IMR-90 (cell line): Measurements from ENCODE around the gene ZNF17. TPM values are rescaled to one million over a fixed set of nuclear protein-coding genes. Genes with fewer than 3 reads are reported as not detected.

Source experiments
- ATAC-seq: fragments of 200-7000 bp; cut with Tn5 transposase; 2 replicates; pipeline ENCODE4 v1.9.1; 2020; ENCODE audit warnings: low read depth, mild to moderate bottlenecking, moderate library complexity
- BruUV-seq: library from RNA; stranded (reverse); fragments of 400-500 nt; replicated peaks from 2 replicates; lab custom pipeline; 2021; lab: Mats Ljungman, UMichigan
- CTCF ChIA-PET: fragments of 300-600 bp; formaldehyde crosslinking; extraction: SDS; loops from one replicate; lab custom pipeline; 2021; ENCODE audit warnings: antibody characterized with exemption; lab: Yijun Ruan, JAX
- POLR2A ChIA-PET: fragments of 300-600 bp; sonication (Branson Sonifier 250); formaldehyde crosslinking; loops from one replicate; lab custom pipeline; 2022; ENCODE audit warnings: antibody characterized with exemption; ENCODE audit not compliant: unreplicated experiment; lab: Charles Lee
- DNase-seq: peaks from one replicate; pipeline ENCODE4 v3.0.0; 2013
- H2AFZ ChIP-seq: replicated peaks from 2 replicates; pipeline ENCODE3; 2013; ENCODE audit warnings: low read length, mild to moderate bottlenecking; ENCODE audit not compliant: poor library complexity
- H2AK5ac ChIP-seq: 2 replicates; pipeline ENCODE4 v1.6.1; 2013; ENCODE audit warnings: low read depth, low read length, inconsistent platforms
- H2AK9ac ChIP-seq: replicated peaks from 2 replicates; pipeline ENCODE3; 2013; ENCODE audit warnings: mild to moderate bottlenecking, low read depth, low read length, moderate library complexity; ENCODE audit not compliant: poor library complexity
- H2BK120ac ChIP-seq: 2 replicates; pipeline ENCODE4 v1.6.1; 2013; ENCODE audit warnings: low read depth, low read length, inconsistent platforms
- H2BK15ac ChIP-seq: 3 replicates; pipeline ENCODE4 v1.6.1; 2013; ENCODE audit warnings: low read depth, low read length, inconsistent platforms
- H2BK20ac ChIP-seq: 2 replicates; pipeline ENCODE4 v1.6.1; 2013; ENCODE audit warnings: low read depth, mild to moderate bottlenecking, inconsistent platforms, low read length, moderate library complexity
- H2BK5ac ChIP-seq: 2 replicates; pipeline ENCODE4 v1.6.1; 2013; ENCODE audit warnings: mild to moderate bottlenecking, low read depth, low read length, inconsistent platforms; ENCODE audit not compliant: poor library complexity, severe bottlenecking
- H3K14ac ChIP-seq: replicated peaks from 2 replicates; pipeline ENCODE4 v1.6.1; 2013; ENCODE audit warnings: low read depth, low read length, inconsistent platforms
- H3K18ac ChIP-seq: 2 replicates; pipeline ENCODE4 v1.6.1; 2013; ENCODE audit warnings: low read depth, low read length, control low read depth
- H3K23ac ChIP-seq: 2 replicates; pipeline ENCODE4 v1.6.1; 2013; ENCODE audit warnings: low read depth, low read length, inconsistent platforms
- H3K27ac ChIP-seq: 2 replicates; pipeline ENCODE4 v1.5.1; 2013; ENCODE audit warnings: mild to moderate bottlenecking, control low read depth, low read length; ENCODE audit not compliant: insufficient read depth
- H3K27me3 ChIP-seq: 2 replicates; pipeline ENCODE4 v1.6.1; 2013; ENCODE audit warnings: low read length; ENCODE audit not compliant: control insufficient read depth, insufficient read depth
- H3K36me3 ChIP-seq: 2 replicates; pipeline ENCODE4 v1.6.1; 2013; ENCODE audit warnings: low read length, mixed read lengths; ENCODE audit not compliant: control insufficient read depth, insufficient read depth
- H3K4ac ChIP-seq: 2 replicates; pipeline ENCODE4 v1.6.1; 2013; ENCODE audit warnings: low read depth, low read length, inconsistent platforms
- H3K4me1 ChIP-seq: 2 replicates; pipeline ENCODE4 v1.6.1; 2013; ENCODE audit warnings: low read length, mixed read lengths; ENCODE audit not compliant: control insufficient read depth, insufficient read depth
- H3K4me2 ChIP-seq: 2 replicates; pipeline ENCODE4 v1.6.1; 2013; ENCODE audit warnings: low read depth, mild to moderate bottlenecking, control low read depth, low read length, moderate library complexity
- H3K4me3 ChIP-seq: 2 replicates; pipeline ENCODE4 v1.5.1; 2013; ENCODE audit warnings: low read depth, mild to moderate bottlenecking, control low read depth, low read length, moderate library complexity; ENCODE audit not compliant: insufficient read depth
- H3K56ac ChIP-seq: 2 replicates; pipeline ENCODE4 v1.6.1; 2013; ENCODE audit warnings: low read length, inconsistent platforms; ENCODE audit not compliant: insufficient read depth; ENCODE audit errors: extremely low read depth
- H3K79me1 ChIP-seq, 2 experiments: 2 replicates each; pipeline ENCODE4 v1.6.1; 2013; ENCODE audit warnings: low read length in 2 of 2, inconsistent platforms in 1 of 2, low read depth in 1 of 2
- H3K9ac ChIP-seq: 2 replicates; pipeline ENCODE4 v1.6.1; 2013; ENCODE audit warnings: low read depth, low read length, control low read depth
- H3K9me1 ChIP-seq: 2 replicates; pipeline ENCODE4 v1.6.1; 2013; ENCODE audit warnings: low read length, inconsistent platforms; ENCODE audit not compliant: insufficient read depth
- H3K9me3 ChIP-seq: 2 replicates; pipeline ENCODE4 v1.6.1; 2013; ENCODE audit warnings: low read length; ENCODE audit not compliant: control insufficient read depth, insufficient read depth
- H4K20me1 ChIP-seq: 2 replicates; pipeline ENCODE4 v1.6.1; 2013; ENCODE audit warnings: low read length, inconsistent platforms; ENCODE audit not compliant: insufficient read depth
- H4K5ac ChIP-seq: 2 replicates; pipeline ENCODE4 v1.6.1; 2013; ENCODE audit warnings: mild to moderate bottlenecking, low read depth, low read length, control low read depth
- H4K8ac ChIP-seq, 2 experiments: 2 replicates each; pipeline ENCODE4 v1.6.1; 2013; ENCODE audit warnings: low read depth in 2 of 2, low read length in 2 of 2, control low read depth in 1 of 2, inconsistent platforms in 1 of 2
- H4K91ac ChIP-seq: 2 replicates; pipeline ENCODE4 v1.6.1; 2013; ENCODE audit warnings: low read depth, low read length, inconsistent platforms; ENCODE audit not compliant: insufficient read depth
- CHD1 ChIP-seq: IDR thresholded peaks from 2 replicates; pipeline ENCODE4 v1.6.1; 2012; ENCODE audit warnings: low read depth, low read length, improper control_type of control experiment
- ELK1 ChIP-seq: fragments of 150-350 bp; IDR thresholded peaks from 2 replicates; pipeline ENCODE4 v1.6.1; 2016; ENCODE audit warnings: low read depth, mild to moderate bottlenecking, low read length, moderate library complexity, borderline replicate concordance
- FOS ChIP-seq: fragments of 150-350 bp; IDR thresholded peaks from 2 replicates; pipeline ENCODE4 v1.6.1; 2016; ENCODE audit warnings: low read depth, low read length
- MAFK ChIP-seq: IDR thresholded peaks from 2 replicates; pipeline ENCODE4 v1.6.1; 2012; ENCODE audit warnings: low read depth, low read length, improper control_type of control experiment
- MAZ ChIP-seq: IDR thresholded peaks from 2 replicates; pipeline ENCODE4 v1.6.1; 2012; ENCODE audit warnings: low read depth, mild to moderate bottlenecking, low read length, improper control_type of control experiment, moderate library complexity, borderline replicate concordance
- MXI1 ChIP-seq: IDR thresholded peaks from 2 replicates; pipeline ENCODE4 v1.6.1; 2012; ENCODE audit warnings: low read depth, mild to moderate bottlenecking, low read length, moderate library complexity, borderline replicate concordance
- NFE2L2 ChIP-seq: fragments of 150-350 bp; IDR thresholded peaks from 2 replicates; pipeline ENCODE4 v1.6.1; 2016; ENCODE audit warnings: low read depth, mild to moderate bottlenecking, low read length
- POLR2A ChIP-seq: IDR thresholded peaks from 2 replicates; pipeline ENCODE4 v1.6.1; 2012; ENCODE audit warnings: mild to moderate bottlenecking, low read depth, low read length
- RAD21 ChIP-seq: IDR thresholded peaks from 2 replicates; pipeline ENCODE4 v1.6.1; 2012; ENCODE audit warnings: low read length, improper control_type of control experiment
- RCOR1 ChIP-seq: IDR thresholded peaks from 2 replicates; pipeline ENCODE4 v1.6.1; 2012; ENCODE audit warnings: mild to moderate bottlenecking, low read length, improper control_type of control experiment; ENCODE audit not compliant: insufficient replicate concordance
- RFX5 ChIP-seq: IDR thresholded peaks from 2 replicates; pipeline ENCODE4 v1.8.0; 2012; ENCODE audit warnings: low read depth, mild to moderate bottlenecking, low read length, moderate library complexity
- SMC3 ChIP-seq: fragments of 150-350 bp; IDR thresholded peaks from 2 replicates; pipeline ENCODE4 v1.6.1; 2016; ENCODE audit warnings: low read depth, mild to moderate bottlenecking, antibody characterized with exemption, low read length, moderate library complexity
- WGBS, 2 experiments: methylation state at CpG; one replicate each; pipeline versions ENCODE4 v1.1.5 to v1.1.7; 2013; ENCODE audit warnings: missing lambda C conversion rate in 2 of 2; ENCODE audit not compliant: insufficient read length in 1 of 2; ENCODE audit errors: extremely low coverage in 2 of 2; 5-methylcytosine and 5-hydroxymethylcytosine counted together
- dilution Hi-C: fragments of 300-500 bp; cut with HindIII; formaldehyde crosslinking; loops from one replicate; pipeline ENCODE4 v1.14.3; 2018; ENCODE audit warnings: low sequenced_read_pairs; ENCODE audit not compliant: unreplicated experiment
- in situ Hi-C: fragments of 300-500 bp; cut with MboI; formaldehyde crosslinking; loops from 3 replicates; pipeline ENCODE4 v1.14.3; 2019; ENCODE audit warnings: low sequenced_read_pairs, inconsistent platforms, mixed read lengths
- intact Hi-C: fragments of 100-400 bp; cut with micrococcal nuclease; formaldehyde crosslinking; loops from 2 replicates; pipeline ENCODE4 v1.10.0; 2022
- polyA plus RNA-seq, 3 experiments: library from polyadenylated mRNA; depleted of rRNA; stranded (reverse); fragments of >200 nt; gene quantifications; 2 replicates each; pipeline ENCODE4 v1.2.3, GENCODE V29; 2012; ENCODE audit warnings: low replicate concordance in 1 of 3
- total RNA-seq: library from RNA; depleted of rRNA; stranded (reverse); fragments of >200 nt; gene quantifications from 2 replicates; pipeline ENCODE4 v1.2.3, GENCODE V29; 2012
- TF ChIP-seq, protein P1 (sequence below): conservative IDR thresholded peaks from 2 replicates; pipeline ENCODE4 v1.5.1; 2012; ENCODE audit warnings: mild to moderate bottlenecking, low read depth, low read length, improper control_type of control experiment

ZNF17 gene
- total and polyA plus RNA-seq, 2 of the 4 experiments (the other 2 are of a cell fraction), result 4.3 to 17.4 TPM

DNA sequence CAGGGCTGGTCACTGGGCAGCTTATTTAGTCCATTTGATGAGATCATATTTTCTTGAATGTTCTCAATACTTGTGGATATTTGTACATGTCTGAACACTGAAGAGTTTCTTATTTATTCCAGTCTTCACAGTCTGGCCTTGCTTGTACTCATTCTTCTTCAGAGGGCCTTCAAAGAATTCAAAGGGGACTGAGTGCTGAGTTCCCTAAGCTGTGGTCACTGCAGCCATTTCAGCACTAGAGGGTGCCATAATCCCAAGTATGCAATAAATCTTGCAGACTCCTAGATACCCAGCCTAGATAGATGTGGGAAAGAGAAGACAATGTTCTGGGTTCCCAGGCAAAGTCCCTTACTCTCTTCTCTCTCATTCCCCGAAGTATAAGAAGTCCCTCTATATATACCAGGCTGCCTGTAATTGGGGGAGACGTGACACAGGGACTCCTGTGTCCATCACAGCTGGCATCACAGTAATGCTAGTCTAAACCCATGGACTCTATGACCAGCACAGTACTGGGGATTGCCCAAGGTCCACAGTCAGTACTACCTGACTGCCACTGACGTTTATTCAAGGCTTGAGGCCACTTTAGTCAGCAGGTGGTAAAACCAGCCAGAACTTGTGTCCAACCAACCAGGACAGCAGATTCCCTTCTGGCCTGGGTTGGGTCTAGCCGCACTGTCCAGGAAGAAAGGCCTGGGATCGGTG, 54.9 kb downstream of the ZNF17 start (continued):
- peak; percentile 57 for TF ChIP-seq RAD21

GRCh38 chr19:57466489-57466888, 55.5 kb downstream of the ZNF17 start:
- Histone ChIP-seq H3K18ac (no peak overlapping the region), H3K36me3 (peaks cover 7% of the 10 kb centered on the region; the same call in 1 of the 2 replicates), H4K91ac (no peak overlapping the region), H3K9me3 (peaks cover 32% of the 10 kb centered on the region), H3K23ac (no peak overlapping the region), H4K5ac (no peak overlapping the region), H3K9ac (no peak overlapping the region), H2BK5ac (no peak overlapping the region), H4K8ac (no peak overlapping the region), H3K79me1 (peaks cover 0 to 3% of the 10 kb centered on the region in 2 experiments; a peak in 2 of 4 replicates), H3K27ac (no peak overlapping the region), H2BK15ac (no peak overlapping the region), H3K27me3 (no peaks in the 10 kb centered on the region), H3K56ac (no peak overlapping the region), H2AK5ac (no peak overlapping the region), H3K4me1 (no peaks in the 10 kb centered on the region), H3K9me1 (no peaks in the 10 kb centered on the region), H4K20me1 (no peaks in the 10 kb centered on the region), H3K4me3 (no peak overlapping the region), H3K4ac (no peak overlapping the region), H2AFZ (no peak overlapping the region), H2BK120ac (no peak overlapping the region), H3K14ac (no peak overlapping the region), H2BK20ac (no peak overlapping the region), H2AK9ac (no peak overlapping the region), H3K4me2 (no peak overlapping the region)
- WGBS, 2 experiments, result no CpG with 5 or more reads among the region's 5 CpGs
- ATAC-seq, result no peak
- no TSS peak for BruUV-seq
- in situ Hi-C loops, result no loop called here
- dilution Hi-C loops, result no loop called here
- DNase-seq, result no peak
- CTCF ChIA-PET, result interaction anchor here (1.0 kb wide), 1 partner anchor 11 kb away, joined by 3 read pairs; the partner anchor contains the start of gene ZNF772
- intact Hi-C loops, result no loop called here
- POLR2A ChIA-PET, result no interaction called here
- no peak for TF ChIP-seq RCOR1
- no peak for TF ChIP-seq RAD21
- TF ChIP-seq FOS, result no peak
- TF ChIP-seq, protein P1, sequence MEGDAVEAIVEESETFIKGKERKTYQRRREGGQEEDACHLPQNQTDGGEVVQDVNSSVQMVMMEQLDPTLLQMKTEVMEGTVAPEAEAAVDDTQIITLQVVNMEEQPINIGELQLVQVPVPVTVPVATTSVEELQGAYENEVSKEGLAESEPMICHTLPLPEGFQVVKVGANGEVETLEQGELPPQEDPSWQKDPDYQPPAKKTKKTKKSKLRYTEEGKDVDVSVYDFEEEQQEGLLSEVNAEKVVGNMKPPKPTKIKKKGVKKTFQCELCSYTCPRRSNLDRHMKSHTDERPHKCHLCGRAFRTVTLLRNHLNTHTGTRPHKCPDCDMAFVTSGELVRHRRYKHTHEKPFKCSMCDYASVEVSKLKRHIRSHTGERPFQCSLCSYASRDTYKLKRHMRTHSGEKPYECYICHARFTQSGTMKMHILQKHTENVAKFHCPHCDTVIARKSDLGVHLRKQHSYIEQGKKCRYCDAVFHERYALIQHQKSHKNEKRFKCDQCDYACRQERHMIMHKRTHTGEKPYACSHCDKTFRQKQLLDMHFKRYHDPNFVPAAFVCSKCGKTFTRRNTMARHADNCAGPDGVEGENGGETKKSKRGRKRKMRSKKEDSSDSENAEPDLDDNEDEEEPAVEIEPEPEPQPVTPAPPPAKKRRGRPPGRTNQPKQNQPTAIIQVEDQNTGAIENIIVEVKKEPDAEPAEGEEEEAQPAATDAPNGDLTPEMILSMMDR, result no peak
- TF ChIP-seq SMC3, result no peak
- TF ChIP-seq CHD1, result no peak
- TF ChIP-seq MAFK, result no peak
- no peak for TF ChIP-seq ELK1
- no peak for TF ChIP-seq NFE2L2
- no peak for TF ChIP-seq MAZ
- no peak for TF ChIP-seq RFX5
- no peak for TF ChIP-seq POLR2A
- TF ChIP-seq MXI1, result no peak
